Osteocyte (in vitro differentiated cells): ENCODE data around the gene ETDC. TPM values are rescaled to one million over a fixed set of nuclear protein-coding genes. Genes with fewer than 3 reads are reported as not detected.
"Not testable (repeated sequence)": the region's sequence is repeated elsewhere in the genome, so short reads cannot be mapped to it uniquely, and the experiment has no call there.

Experiments used
- DNase-seq: peaks from one replicate; pipeline ENCODE4 v3.0.0; 2021; ENCODE audit warnings: mixed read lengths; ENCODE audit not compliant: unreplicated experiment; ENCODE audit errors: extremely low spot score
- H3K27ac Mint-ChIP-seq: one replicate; pipeline ENCODE4 v1.8.0; 2021; ENCODE audit warnings: mild to moderate bottlenecking, mixed read lengths; ENCODE audit not compliant: unreplicated experiment
- H3K27me3 Mint-ChIP-seq: one replicate; pipeline ENCODE4 v1.8.0; 2021; ENCODE audit warnings: mixed read lengths; ENCODE audit not compliant: unreplicated experiment
- H3K36me3 Mint-ChIP-seq: one replicate; pipeline ENCODE4 v1.8.0; 2021; ENCODE audit warnings: mixed read lengths; ENCODE audit not compliant: unreplicated experiment
- H3K4me1 Mint-ChIP-seq: one replicate; pipeline ENCODE4 v1.8.0; 2021; ENCODE audit warnings: mixed read lengths; ENCODE audit not compliant: unreplicated experiment
- H3K4me3 Mint-ChIP-seq: one replicate; pipeline ENCODE4 v1.8.0; 2021; ENCODE audit warnings: mild to moderate bottlenecking, moderate library complexity, mixed read lengths; ENCODE audit not compliant: unreplicated experiment
- H3K9me3 Mint-ChIP-seq: one replicate; pipeline ENCODE4 v1.8.0; 2021; ENCODE audit warnings: mixed read lengths; ENCODE audit not compliant: unreplicated experiment
- total RNA-seq: library from RNA; stranded (reverse); gene quantifications from 2 replicates; pipeline ENCODE4 v1.2.1, GENCODE V29; 2021
- TF ChIP-seq, protein P1 (sequence below): fragments of 200-600 bp; sonication (generic); IDR thresholded peaks from 2 replicates; pipeline ENCODE4 v1.5.0; 2021; ENCODE audit warnings: antibody characterized with exemption, mild to moderate bottlenecking, moderate library complexity

ETDC gene
- total RNA-seq, 1 donor from 2014 or later = not detected

GRCh38 chrX:135307171-135307570 lies 2.1 kb upstream of the ETDC start:
- Mint-ChIP-seq H3K9me3 (peaks cover 3% of the 10 kb centered on the region), H3K36me3 (no peaks in the 10 kb centered on the region), H3K27ac (no peak overlapping the region), H3K27me3 (no peaks in the 10 kb centered on the region), H3K4me3 (no peak overlapping the region), H3K4me1 (no peaks in the 10 kb centered on the region)
- no peak for DNase-seq
- TF ChIP-seq, protein P1, sequence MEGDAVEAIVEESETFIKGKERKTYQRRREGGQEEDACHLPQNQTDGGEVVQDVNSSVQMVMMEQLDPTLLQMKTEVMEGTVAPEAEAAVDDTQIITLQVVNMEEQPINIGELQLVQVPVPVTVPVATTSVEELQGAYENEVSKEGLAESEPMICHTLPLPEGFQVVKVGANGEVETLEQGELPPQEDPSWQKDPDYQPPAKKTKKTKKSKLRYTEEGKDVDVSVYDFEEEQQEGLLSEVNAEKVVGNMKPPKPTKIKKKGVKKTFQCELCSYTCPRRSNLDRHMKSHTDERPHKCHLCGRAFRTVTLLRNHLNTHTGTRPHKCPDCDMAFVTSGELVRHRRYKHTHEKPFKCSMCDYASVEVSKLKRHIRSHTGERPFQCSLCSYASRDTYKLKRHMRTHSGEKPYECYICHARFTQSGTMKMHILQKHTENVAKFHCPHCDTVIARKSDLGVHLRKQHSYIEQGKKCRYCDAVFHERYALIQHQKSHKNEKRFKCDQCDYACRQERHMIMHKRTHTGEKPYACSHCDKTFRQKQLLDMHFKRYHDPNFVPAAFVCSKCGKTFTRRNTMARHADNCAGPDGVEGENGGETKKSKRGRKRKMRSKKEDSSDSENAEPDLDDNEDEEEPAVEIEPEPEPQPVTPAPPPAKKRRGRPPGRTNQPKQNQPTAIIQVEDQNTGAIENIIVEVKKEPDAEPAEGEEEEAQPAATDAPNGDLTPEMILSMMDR = no peak

DNA sequence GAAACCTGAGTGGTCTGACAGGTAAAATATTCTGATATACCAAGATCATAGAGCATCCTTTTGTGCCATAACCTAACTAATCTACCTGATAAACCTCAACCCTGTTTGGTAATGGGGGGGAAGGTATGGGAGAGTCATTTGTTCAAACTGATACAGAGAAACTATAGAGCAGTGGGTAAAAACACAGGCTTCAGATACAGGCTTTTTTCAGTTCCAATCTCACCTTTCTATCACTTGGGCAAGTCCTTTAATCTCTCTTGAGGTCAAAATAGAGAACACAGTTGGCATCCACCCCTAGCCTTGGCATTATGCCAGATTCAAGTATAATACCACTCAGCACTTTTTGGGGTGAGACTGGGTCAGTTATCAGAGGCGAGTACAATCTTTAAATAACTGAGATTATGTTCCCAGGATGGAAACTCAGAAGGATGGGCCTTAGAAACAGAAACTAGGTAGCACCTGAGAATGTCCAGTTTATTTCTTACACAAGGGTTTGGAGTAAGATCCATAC lies 880 bp upstream of the ETDC start:
- DNase-seq = no peak
- Mint-ChIP-seq H3K27ac (no peak overlapping the region), H3K27me3 (no peaks in the 10 kb centered on the region), H3K4me3 (no peak overlapping the region), H3K9me3 (peaks cover 12% of the 10 kb centered on the region), H3K36me3 (no peaks in the 10 kb centered on the region), H3K4me1 (no peaks in the 10 kb centered on the region)
- TF ChIP-seq, protein P1 = no peak

GRCh38 chrX:135315864-135316263 lies 6.6 kb downstream of the ETDC start:
- Mint-ChIP-seq H3K4me3 (no peak overlapping the region), H3K4me1 (no peaks in the 10 kb centered on the region), H3K36me3 (peaks cover 11% of the 10 kb centered on the region)

GRCh38 chrX:135324463-135324862 lies 15.2 kb downstream of the ETDC start:
- Mint-ChIP-seq H3K27me3 (no peaks in the 10 kb centered on the region), H3K4me3 (no peak overlapping the region), H3K36me3 (peaks cover 8% of the 10 kb centered on the region), H3K27ac (no peak overlapping the region), H3K9me3 (peaks cover 43% of the 10 kb centered on the region), H3K4me1 (no peaks in the 10 kb centered on the region)
- DNase-seq = no peak
- TF ChIP-seq, protein P1 = no peak

More at GRCh38 chrX:135315864-135316263, 6.6 kb downstream of the ETDC start:
- no peak for DNase-seq
- Mint-ChIP-seq H3K27me3 (no peaks in the 10 kb centered on the region), H3K9me3 (peaks cover 60% of the 10 kb centered on the region), H3K27ac (no peak overlapping the region)
- TF ChIP-seq, protein P1 = no peak

DNA sequence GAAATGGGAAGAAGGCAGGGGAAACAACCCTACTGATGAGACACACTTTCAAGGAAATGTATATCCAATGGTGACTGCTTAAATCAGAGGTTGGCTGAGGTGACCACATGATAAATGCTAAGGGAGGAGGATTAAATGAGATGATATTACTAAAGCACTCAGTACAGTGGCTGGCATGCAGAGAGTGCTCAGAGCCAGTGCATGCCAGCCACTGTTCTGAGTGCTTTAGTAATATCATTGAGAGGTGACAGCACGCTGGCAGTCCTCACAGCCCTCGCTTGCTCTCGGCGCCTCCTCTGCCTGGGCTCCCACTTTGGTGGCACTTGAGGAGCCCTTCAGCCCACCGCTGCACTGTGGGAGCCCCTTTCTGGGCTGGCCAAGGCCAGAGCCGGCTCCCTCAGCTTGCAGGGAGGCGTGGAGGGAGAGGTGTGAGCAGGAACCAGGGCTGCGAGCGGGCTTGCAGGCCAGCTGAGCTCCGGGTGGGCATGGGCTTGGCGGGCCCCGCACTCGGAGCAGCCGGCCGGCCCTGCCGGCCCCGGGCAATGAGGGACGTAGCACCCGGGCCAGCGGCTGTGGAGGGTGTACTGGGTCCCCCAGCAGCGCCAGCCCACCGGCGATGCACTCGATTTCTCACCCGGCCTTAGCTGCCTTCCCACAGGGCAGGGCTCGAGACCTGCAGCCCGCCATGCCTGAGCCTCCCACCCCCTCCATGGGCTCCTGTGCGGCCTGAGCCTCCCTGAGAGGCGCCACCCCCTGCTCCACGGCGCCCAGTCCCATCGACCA lies 15.9 kb downstream of the ETDC start:
- not testable (repeated sequence) for H3K4me3 Mint-ChIP-seq, H3K27ac Mint-ChIP-seq, H3K36me3 Mint-ChIP-seq, DNase-seq, H3K4me1 Mint-ChIP-seq, H3K27me3 Mint-ChIP-seq
- peaks cover 42% of the 10 kb centered on the region for H3K9me3 Mint-ChIP-seq
